Vagina (tissue), 2 donors: ENCODE results near the gene NOTCH1. TPM values are rescaled to one million over a fixed set of nuclear protein-coding genes. Genes with fewer than 3 reads are reported as not detected.

Source experiments
- DNase-seq, 2 donors: peaks; one replicate each; pipeline ENCODE4 v3.0.0-alpha.2; 2017; ENCODE audit errors: extremely low spot score in 2 of 2
- H3K27ac ChIP-seq: fragments of 200-600 bp; sonication (generic); one replicate; pipeline ENCODE4 v1.5.1; 2019
- H3K27me3 ChIP-seq: fragments of 200-600 bp; sonication (generic); one replicate; pipeline ENCODE4 v1.5.1; 2019
- H3K36me3 ChIP-seq, 2 donors: fragments of 200-600 bp; sonication (generic); one replicate each; pipeline ENCODE4 v1.5.1; 2017 to 2019
- H3K4me1 ChIP-seq: fragments of 200-600 bp; sonication (generic); one replicate; pipeline ENCODE4 v1.5.1; 2019
- H3K4me3 ChIP-seq, 2 donors: fragments of 200-600 bp; sonication (generic); 1 replicate in 1 of 2; 2 replicates in 1 of 2; pipeline ENCODE4 v1.5.1; 2016 to 2019
- H3K9me3 ChIP-seq: fragments of 200-600 bp; sonication (generic); one replicate; pipeline ENCODE4 v1.5.1; 2019
- CTCF ChIP-seq, 3 experiments: fragments of 450-650 bp in 2 of 3; fragments of 200-600 bp in 1 of 3; sonication (generic) in 1 of 3; IDR thresholded peaks; one replicate each; pipeline ENCODE4 v1.5.1; 2017 to 2019; ENCODE audit warnings: antibody characterized with exemption in 3 of 3, mild to moderate bottlenecking in 2 of 3, moderate library complexity in 2 of 3
- POLR2A ChIP-seq, 2 donors: fragments of 450-650 bp; IDR thresholded peaks; one replicate each; pipeline ENCODE4 v1.6.1; 2017; ENCODE audit warnings: antibody characterized with exemption in 2 of 2, mild to moderate bottlenecking in 2 of 2, moderate library complexity in 2 of 2
- POLR2AphosphoS5 ChIP-seq, 2 donors: sonication (generic); formaldehyde crosslinking; IDR thresholded peaks; one replicate each; pipeline ENCODE4 v1.9.0; 2017; ENCODE audit warnings: antibody characterized with exemption in 2 of 2, mild to moderate bottlenecking in 2 of 2, low read depth in 1 of 2; ENCODE audit not compliant: insufficient read depth in 1 of 2
- intact Hi-C: fragments of 100-400 bp; cut with DNase I; formaldehyde crosslinking; loops from one replicate; pipeline ENCODE4 v1.15.1; 2023
- total RNA-seq: library from RNA; depleted of rRNA; stranded (reverse); fragments of >200 nt; gene quantifications from one replicate; pipeline ENCODE4 v1.2.3, GENCODE V29; 2016

NOTCH1 gene
- total RNA-seq, 1 donor from 2014 or later, result 67.0 TPM

GRCh38 chr9:136487672-136488071, 58.2 kb downstream of the NOTCH1 start:
- Histone ChIP-seq H3K4me1 (peaks cover 18% of the 10 kb centered on the region), H3K27ac (no peak overlapping the region), H3K36me3 (no peaks in the 10 kb centered on the region), H3K27me3 (no peaks in the 10 kb centered on the region), H3K4me3 (no peak overlapping the region), H3K9me3 (no peaks in the 10 kb centered on the region)
- DNase-seq, result no peak
- TF ChIP-seq POLR2A (IDR thresholded peaks at IDR 0.05), result no peak
- TF ChIP-seq CTCF (IDR thresholded peaks at IDR 0.05), result no peak
- no peak for TF ChIP-seq POLR2AphosphoS5 (IDR thresholded peaks at IDR 0.05; ENCODE audit: insufficient read depth in 1 of 2, low read depth in 1 of 2)
- intact Hi-C loops, result loop anchor here (2.0 kb wide), 1 partner anchor 143 kb away; no protein-coding TSS in a partner anchor

GRCh38 chr9:136486823-136487620, 58.8 kb downstream of the NOTCH1 start:
- no peaks in the 10 kb centered on the region for H3K27me3 ChIP-seq
- H3K4me1 ChIP-seq, result peaks cover 20% of the 10 kb centered on the region
- H3K36me3 ChIP-seq, result no peaks in the 10 kb centered on the region
- no peak overlapping the region for H3K4me3 ChIP-seq
- intact Hi-C loops, result no loop called here
- no peak for TF ChIP-seq POLR2A (IDR thresholded peaks at IDR 0.05)
- TF ChIP-seq CTCF (IDR thresholded peaks at IDR 0.05), result no peak
- TF ChIP-seq POLR2AphosphoS5 (IDR thresholded peaks at IDR 0.05; ENCODE audit: insufficient read depth in 1 of 2, low read depth in 1 of 2), result no peak
- no peaks in the 10 kb centered on the region for H3K9me3 ChIP-seq
- no peak for DNase-seq
- no peak overlapping the region for H3K27ac ChIP-seq

- DNase-seq, result no peak
- no peaks in the 10 kb centered on the region for H3K9me3 ChIP-seq
- intact Hi-C loops, result no loop called here
- no peak overlapping the region for H3K27ac ChIP-seq
- no peaks in the 10 kb centered on the region for H3K36me3 ChIP-seq
- peaks cover 29% of the 10 kb centered on the region for H3K4me1 ChIP-seq
- H3K4me3 ChIP-seq, result no peak overlapping the region
- no peak for TF ChIP-seq CTCF (IDR thresholded peaks at IDR 0.05)
- TF ChIP-seq POLR2AphosphoS5 (IDR thresholded peaks at IDR 0.05; ENCODE audit: insufficient read depth in 1 of 2, low read depth in 1 of 2), result no peak
- TF ChIP-seq POLR2A (IDR thresholded peaks at IDR 0.05), result no peak
- no peaks in the 10 kb centered on the region for H3K27me3 ChIP-seq
Observed at GRCh38 chr9:136486131-136486530, 59.7 kb downstream of the NOTCH1 start.

GRCh38 chr9:136485049-136486045, 60.5 kb downstream of the NOTCH1 start:
- Histone ChIP-seq H3K9me3 (no peaks in the 10 kb centered on the region), H3K27me3 (no peaks in the 10 kb centered on the region), H3K36me3 (no peaks in the 10 kb centered on the region), H3K4me3 (no peak overlapping the region), H3K27ac (peak overlapping the region; percentile 96), H3K4me1 (peaks cover 31% of the 10 kb centered on the region)
- intact Hi-C loops, result no loop called here
- TF ChIP-seq POLR2AphosphoS5 (IDR thresholded peaks at IDR 0.05; ENCODE audit: insufficient read depth in 1 of 2, low read depth in 1 of 2) (no peak), CTCF (IDR thresholded peaks at IDR 0.05) (peak; percentile 75 to 86 (median 81)), POLR2A (IDR thresholded peaks at IDR 0.05) (no peak)
- DNase-seq, result no peak
